Prostate gland (tissue), 2 donors: Measurements from ENCODE around the gene SLC41A1. TPM values are rescaled to one million over a fixed set of nuclear protein-coding genes. Genes with fewer than 3 reads are reported as not detected.

Experiments used
- DNase-seq: peaks from one replicate; pipeline ENCODE4 v3.0.0-alpha.2; 2019; ENCODE audit warnings: low spot score
- H3K27ac ChIP-seq, 2 donors: fragments of 200-600 bp; sonication (generic); 2 replicates each; pipeline ENCODE4 v1.5.1; 2017 to 2019
- H3K27me3 ChIP-seq: fragments of 200-600 bp; sonication (generic); replicated peaks from 2 replicates; pipeline ENCODE4 v1.5.1; 2019; ENCODE audit not compliant: insufficient read depth
- H3K36me3 ChIP-seq, 2 donors: fragments of 200-600 bp; sonication (generic); 1 replicate in 1 of 2; 2 replicates in 1 of 2; pipeline versions ENCODE4 v1.5.1 to v1.8.1; 2017 to 2019
- H3K4me1 ChIP-seq: fragments of 200-600 bp; sonication (generic); replicated peaks from 2 replicates; pipeline ENCODE4 v1.5.1; 2019
- H3K4me3 ChIP-seq, 2 donors: fragments of 200-600 bp; sonication (generic); 2 replicates each; pipeline ENCODE4 v1.5.1; 2017 to 2019
- H3K9me3 ChIP-seq: fragments of 200-600 bp; sonication (generic); 2 replicates; pipeline ENCODE4 v1.5.1; 2017
- POLR2A ChIP-seq: fragments of 450-650 bp; IDR thresholded peaks from one replicate; pipeline ENCODE4 v1.6.1; 2016; ENCODE audit warnings: antibody characterized with exemption, mild to moderate bottlenecking
- POLR2AphosphoS5 ChIP-seq: sonication (generic); formaldehyde crosslinking; IDR thresholded peaks from one replicate; pipeline ENCODE4 v1.6.1; 2017; ENCODE audit warnings: antibody characterized with exemption
- WGBS: methylation state at CpG from one replicate; pipeline ENCODE4 v1.1.5; 2018; 5-methylcytosine and 5-hydroxymethylcytosine counted together
- intact Hi-C: fragments of 100-400 bp; cut with DNase I; formaldehyde crosslinking; loops from one replicate; pipeline ENCODE4 v1.14.2; 2022
- total RNA-seq, 2 donors: library from RNA; depleted of rRNA; stranded (reverse); fragments of >200 nt; gene quantifications; one replicate each; pipeline ENCODE4 v1.1.0, GENCODE V29; 2016
- TF ChIP-seq, protein P1 (sequence below), 4 experiments: fragments of 200-600 bp in 2 of 4; fragments of 450-650 bp in 2 of 4; sonication (generic) in 2 of 4; IDR thresholded peaks; 1 replicate in 3 of 4; 2 replicates in 1 of 4; pipeline ENCODE4 v1.5.1; 2016 to 2019; ENCODE audit warnings: antibody characterized with exemption in 4 of 4, mild to moderate bottlenecking in 2 of 4, moderate library complexity in 2 of 4

Gene SLC41A1
- total RNA-seq, 2 donors from 2014 or later = 20.3 to 114 TPM

DNA sequence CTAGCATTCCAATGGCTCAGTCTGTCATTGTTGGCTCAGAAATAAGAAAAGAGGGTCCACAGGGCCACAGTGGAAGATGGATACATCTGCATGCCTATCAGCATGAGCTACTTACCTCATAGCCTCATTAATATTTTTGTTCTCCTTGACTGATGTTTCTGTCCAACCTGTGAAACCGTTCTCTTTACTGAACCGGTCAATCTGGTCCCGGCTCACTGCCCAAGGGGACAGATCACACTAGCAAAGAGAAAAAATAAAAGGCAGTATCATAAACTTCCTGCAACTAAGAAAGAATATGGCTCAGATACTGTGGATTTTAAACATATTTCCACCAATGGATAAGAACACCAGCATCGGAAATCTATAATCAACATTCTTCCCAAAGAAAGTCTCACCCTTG, 42.4 kb downstream of the SLC41A1 start:
- peak overlapping the region; percentile 13 to 47 for H3K27ac ChIP-seq
- peak; percentile 72 for DNase-seq
- no peaks in the 10 kb centered on the region for H3K36me3 ChIP-seq
- 48% methylated on average over 4 of the region's 4 CpGs for WGBS
- H3K4me3 ChIP-seq = no peak overlapping the region
- TF ChIP-seq POLR2AphosphoS5 (peak; percentile 83), POLR2A (no peak)
- TF ChIP-seq, protein P1, sequence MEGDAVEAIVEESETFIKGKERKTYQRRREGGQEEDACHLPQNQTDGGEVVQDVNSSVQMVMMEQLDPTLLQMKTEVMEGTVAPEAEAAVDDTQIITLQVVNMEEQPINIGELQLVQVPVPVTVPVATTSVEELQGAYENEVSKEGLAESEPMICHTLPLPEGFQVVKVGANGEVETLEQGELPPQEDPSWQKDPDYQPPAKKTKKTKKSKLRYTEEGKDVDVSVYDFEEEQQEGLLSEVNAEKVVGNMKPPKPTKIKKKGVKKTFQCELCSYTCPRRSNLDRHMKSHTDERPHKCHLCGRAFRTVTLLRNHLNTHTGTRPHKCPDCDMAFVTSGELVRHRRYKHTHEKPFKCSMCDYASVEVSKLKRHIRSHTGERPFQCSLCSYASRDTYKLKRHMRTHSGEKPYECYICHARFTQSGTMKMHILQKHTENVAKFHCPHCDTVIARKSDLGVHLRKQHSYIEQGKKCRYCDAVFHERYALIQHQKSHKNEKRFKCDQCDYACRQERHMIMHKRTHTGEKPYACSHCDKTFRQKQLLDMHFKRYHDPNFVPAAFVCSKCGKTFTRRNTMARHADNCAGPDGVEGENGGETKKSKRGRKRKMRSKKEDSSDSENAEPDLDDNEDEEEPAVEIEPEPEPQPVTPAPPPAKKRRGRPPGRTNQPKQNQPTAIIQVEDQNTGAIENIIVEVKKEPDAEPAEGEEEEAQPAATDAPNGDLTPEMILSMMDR (IDR thresholded peaks at IDR 0.05) = no peak
- no peaks in the 10 kb centered on the region for H3K4me1 ChIP-seq
- no peaks in the 10 kb centered on the region for H3K27me3 ChIP-seq
- intact Hi-C loops = no loop called here
- H3K9me3 ChIP-seq = no peaks in the 10 kb centered on the region

DNA sequence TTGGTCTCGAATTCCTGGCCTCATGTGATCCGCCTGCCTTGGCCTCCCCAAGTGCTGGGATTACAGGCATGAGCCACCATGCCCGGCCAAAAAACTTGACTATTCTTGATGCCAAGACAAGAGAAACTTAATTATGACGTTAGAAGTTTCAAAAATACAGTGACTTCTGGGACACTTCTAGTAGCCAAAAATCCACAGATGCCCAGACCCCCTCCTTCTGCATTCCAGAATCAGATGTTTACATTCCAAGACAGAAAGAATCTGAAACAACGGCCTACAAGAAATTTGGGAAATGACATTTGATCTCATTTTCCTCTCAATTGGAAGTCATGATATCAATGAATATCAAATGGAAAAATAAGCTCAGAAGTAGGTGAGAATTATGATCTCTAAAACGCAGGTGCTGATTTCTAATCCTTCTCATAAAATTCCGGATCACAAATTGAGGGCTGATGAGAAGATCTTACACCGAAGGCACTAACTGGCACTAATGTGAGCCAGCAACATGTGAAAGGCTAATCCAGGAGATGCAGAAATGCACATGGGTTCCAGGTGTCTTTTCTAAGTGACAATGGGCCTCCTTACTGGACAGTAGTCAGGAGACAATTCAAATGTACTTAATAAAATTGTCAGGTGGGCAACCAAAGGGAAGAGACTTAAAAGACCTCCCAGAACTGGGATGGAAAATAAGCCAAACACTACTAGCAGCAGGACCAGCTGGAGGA, 43.2 kb downstream of the SLC41A1 start:
- intact Hi-C loops = no loop called here
- Histone ChIP-seq H3K36me3 (no peaks in the 10 kb centered on the region), H3K27ac (peak overlapping the region; percentile 13 to 47), H3K4me3 (no peak overlapping the region), H3K27me3 (no peaks in the 10 kb centered on the region), H3K9me3 (no peaks in the 10 kb centered on the region), H3K4me1 (no peaks in the 10 kb centered on the region)
- 73% methylated on average over 8 of the region's 8 CpGs for WGBS
- DNase-seq = no peak
- no peak for TF ChIP-seq POLR2A
- TF ChIP-seq POLR2AphosphoS5 = no peak
- TF ChIP-seq, protein P1 (IDR thresholded peaks at IDR 0.05) = no peak

DNA sequence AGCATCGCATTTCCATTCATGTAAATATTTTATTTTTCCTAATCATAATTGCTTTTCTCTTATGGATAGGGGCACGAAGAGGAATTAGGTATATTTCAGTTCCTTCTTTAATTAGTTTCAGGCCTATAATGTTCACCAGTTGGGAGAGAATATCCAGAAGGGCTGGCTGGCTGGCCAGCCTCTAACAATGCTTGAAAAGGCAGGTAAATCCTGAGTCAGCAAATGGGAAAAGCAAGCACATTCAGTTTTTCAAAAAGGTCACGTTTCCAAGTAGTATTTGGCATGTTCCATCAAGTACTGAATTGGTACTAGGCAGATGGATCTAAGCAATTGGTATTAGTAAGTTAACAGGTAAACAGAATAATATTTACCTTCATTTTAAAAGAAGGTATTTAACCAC, 45.8 kb downstream of the SLC41A1 start:
- Histone ChIP-seq H3K4me3 (no peak overlapping the region), H3K4me1 (no peaks in the 10 kb centered on the region), H3K27me3 (no peaks in the 10 kb centered on the region), H3K36me3 (no peaks in the 10 kb centered on the region), H3K9me3 (no peaks in the 10 kb centered on the region), H3K27ac (no peak overlapping the region)
- WGBS = 69% methylated on average over 3 of the region's 3 CpGs
- TF ChIP-seq POLR2A (no peak), POLR2AphosphoS5 (no peak)
- TF ChIP-seq, protein P1 (IDR thresholded peaks at IDR 0.05) = no peak
- DNase-seq = no peak
- intact Hi-C loops = no loop called here

DNA sequence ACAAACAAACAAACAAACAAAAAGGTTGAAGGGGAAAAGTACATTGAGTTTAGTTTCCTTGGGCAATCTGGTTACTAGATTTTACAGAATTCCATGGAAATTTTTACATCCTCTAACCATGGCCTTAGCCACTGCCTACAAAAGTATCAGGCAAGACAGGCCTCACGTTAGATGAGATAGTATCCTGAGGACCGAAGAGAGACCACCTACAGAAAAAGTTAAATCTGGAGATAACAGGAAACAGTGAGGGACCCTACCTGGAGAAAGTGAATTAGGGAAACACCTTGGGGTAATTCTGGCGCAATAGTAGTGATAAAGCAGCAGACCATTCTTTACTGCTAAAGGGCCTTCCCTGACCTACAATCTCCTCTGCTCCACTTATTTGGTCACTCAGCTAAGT, 46.4 kb downstream of the SLC41A1 start:
- TF ChIP-seq, protein P1 (IDR thresholded peaks at IDR 0.05) = no peak
- TF ChIP-seq POLR2A (no peak), POLR2AphosphoS5 (no peak)
- H3K9me3 ChIP-seq = no peaks in the 10 kb centered on the region
- no peaks in the 10 kb centered on the region for H3K27me3 ChIP-seq
- intact Hi-C loops = no loop called here
- H3K27ac ChIP-seq = no peak overlapping the region
- no peaks in the 10 kb centered on the region for H3K4me1 ChIP-seq
- H3K4me3 ChIP-seq = no peak overlapping the region
- 82% methylated on average over 3 of the region's 3 CpGs for WGBS
- no peak for DNase-seq
- H3K36me3 ChIP-seq = no peaks in the 10 kb centered on the region

DNA sequence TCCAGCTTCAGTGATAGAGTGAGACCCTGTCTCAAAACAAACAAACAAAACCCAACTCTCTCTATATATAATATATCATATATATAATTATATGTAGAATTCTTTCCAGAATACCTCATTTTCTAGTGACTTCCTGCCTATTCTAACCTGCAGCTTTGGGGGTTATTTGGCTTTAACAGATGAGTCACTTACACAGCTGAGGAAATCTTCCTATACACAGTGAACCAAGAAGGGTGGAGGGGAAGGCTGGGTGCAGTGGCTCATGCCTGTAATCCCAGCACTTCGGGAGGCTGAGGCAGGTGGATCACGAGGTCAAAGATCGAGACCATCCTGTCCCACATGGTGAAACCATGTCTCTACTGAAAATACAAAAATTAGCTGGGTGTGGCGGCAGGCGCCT, 47.0 kb downstream of the SLC41A1 start:
- no peak for TF ChIP-seq POLR2AphosphoS5
- H3K36me3 ChIP-seq = no peaks in the 10 kb centered on the region
- H3K27ac ChIP-seq = no peak overlapping the region
- no peak for DNase-seq
- intact Hi-C loops = no loop called here
- WGBS = 61% methylated on average over 5 of the region's 5 CpGs
- H3K9me3 ChIP-seq = no peaks in the 10 kb centered on the region
- no peaks in the 10 kb centered on the region for H3K4me1 ChIP-seq
- no peak overlapping the region for H3K4me3 ChIP-seq
- H3K27me3 ChIP-seq = no peaks in the 10 kb centered on the region
